Endothelial cell of umbilical vein (primary cell): ENCODE results near the gene UFD1. TPM values are rescaled to one million over a fixed set of nuclear protein-coding genes. Genes with fewer than 3 reads are reported as not detected.

ENCODE experiments used
- BruUV-seq: library from RNA; stranded (reverse); fragments of 400-500 nt; replicated peaks from 2 replicates; lab custom pipeline; 2021; lab: Mats Ljungman, UMichigan
- CTCF ChIA-PET: fragments of 300-600, 350-600 bp; sonication (Branson Sonifier 250); formaldehyde crosslinking; loops from one replicate; lab custom pipeline; 2021; ENCODE audit warnings: antibody characterized with exemption, inconsistent platforms; lab: Charles Lee
- POLR2A ChIA-PET: fragments of 300-600, 350-600 bp; sonication (Branson Sonifier 250); formaldehyde crosslinking; loops from one replicate; lab custom pipeline; 2021; ENCODE audit warnings: antibody characterized with exemption, inconsistent platforms; lab: Charles Lee
- DNase-seq: peaks from one replicate; pipeline ENCODE4 v3.0.0-alpha.2; 2011; ENCODE audit warnings: low read depth, low spot score
- FAIRE-seq: peaks from 2 replicates; lab custom pipeline; 2011; peaks lifted over from hg19 to GRCh38; lab: Jason Lieb, UNC
- H2AFZ ChIP-seq: 2 replicates; pipeline ENCODE4 v1.6.0; 2012; ENCODE audit warnings: low read depth, low read length, control low read depth, inconsistent platforms
- H3K27ac ChIP-seq: 2 replicates; pipeline ENCODE4 v1.5.1; 2011; ENCODE audit warnings: low read depth, mild to moderate bottlenecking, control low read depth, low read length, moderate library complexity; ENCODE audit not compliant: insufficient read depth
- H3K27me3 ChIP-seq, 2 experiments: 2 replicates each; pipeline versions ENCODE4 v1.6.0 to v1.6.1; 2011; ENCODE audit warnings: low read length in 2 of 2, mixed read lengths in 1 of 2; ENCODE audit not compliant: control insufficient read depth in 2 of 2, insufficient read depth in 2 of 2
- H3K36me3 ChIP-seq, 2 experiments: 2 replicates in 1 of 2; 3 replicates in 1 of 2; pipeline ENCODE4 v1.5.1; 2011; ENCODE audit warnings: low read length in 2 of 2, mild to moderate bottlenecking in 1 of 2, moderate library complexity in 1 of 2; ENCODE audit not compliant: control insufficient read depth in 2 of 2, insufficient read depth in 2 of 2; ENCODE audit errors: extremely low read depth in 1 of 2
- H3K4me1 ChIP-seq: 3 replicates; pipeline ENCODE4 v1.5.1; 2011; ENCODE audit warnings: mild to moderate bottlenecking, low read length; ENCODE audit not compliant: control insufficient read depth, insufficient read depth; ENCODE audit errors: extremely low read depth
- H3K4me2 ChIP-seq: 2 replicates; pipeline ENCODE4 v1.6.1; 2011; ENCODE audit warnings: low read length, control low read depth, mixed read lengths; ENCODE audit not compliant: insufficient read depth
- H3K4me3 ChIP-seq, 3 experiments: fragments of 200-600 bp in 1 of 3; sonication (generic), shearing (Covaris generic) in 1 of 3; replicated peaks in 1 of 3; 2 replicates each; pipeline ENCODE4 v1.5.1; 2011 to 2016; ENCODE audit warnings: control low read depth in 3 of 3, low read length in 3 of 3, mild to moderate bottlenecking in 2 of 3, inconsistent platforms in 1 of 3, low read depth in 1 of 3, moderate library complexity in 1 of 3; ENCODE audit not compliant: insufficient read depth in 1 of 3
- H3K79me2 ChIP-seq: 2 replicates; pipeline ENCODE4 v1.6.0; 2012; ENCODE audit warnings: low read length, inconsistent platforms; ENCODE audit not compliant: control insufficient read depth, insufficient read depth
- H3K9ac ChIP-seq: replicated peaks from 2 replicates; pipeline ENCODE3; 2011; ENCODE audit warnings: low read length, control low read depth; ENCODE audit not compliant: insufficient read depth; ENCODE audit errors: extremely low read depth
- H3K9me1 ChIP-seq: replicated peaks from 3 replicates; pipeline ENCODE4 v1.6.0; 2011; ENCODE audit warnings: mild to moderate bottlenecking, low read length; ENCODE audit not compliant: control insufficient read depth, insufficient read depth; ENCODE audit errors: extremely low read depth
- H3K9me3 ChIP-seq: replicated peaks from 2 replicates; pipeline ENCODE4 v1.5.1; 2012; ENCODE audit warnings: low read length, inconsistent platforms; ENCODE audit not compliant: control insufficient read depth, insufficient read depth
- H4K20me1 ChIP-seq: replicated peaks from 2 replicates; pipeline ENCODE3; 2011; ENCODE audit warnings: mild to moderate bottlenecking, low read length; ENCODE audit not compliant: control insufficient read depth, insufficient read depth; ENCODE audit errors: extremely low read depth
- EZH2 ChIP-seq: IDR thresholded peaks from 2 replicates; pipeline ENCODE4 v1.6.1; 2012; ENCODE audit warnings: borderline replicate concordance, low read depth, mild to moderate bottlenecking, moderate library complexity, low read length, inconsistent platforms; ENCODE audit not compliant: severe bottlenecking
- FOS ChIP-seq: IDR thresholded peaks from 2 replicates; pipeline ENCODE4 v1.6.1; 2011; ENCODE audit warnings: mild to moderate bottlenecking, low read length, moderate library complexity, borderline replicate concordance; ENCODE audit not compliant: insufficient read depth
- GATA2 ChIP-seq: IDR thresholded peaks from 2 replicates; pipeline ENCODE4 v1.7.0; 2011; ENCODE audit warnings: low read depth, mild to moderate bottlenecking, moderate library complexity, mixed read lengths, low read length; ENCODE audit not compliant: insufficient read length, insufficient read depth
- JUN ChIP-seq: IDR thresholded peaks from 2 replicates; pipeline ENCODE4 v1.6.1; 2011; ENCODE audit warnings: borderline replicate concordance, low read depth; ENCODE audit not compliant: insufficient read length, insufficient read depth
- MYC ChIP-seq: IDR thresholded peaks from one replicate; pipeline ENCODE4 v1.6.1; 2011; ENCODE audit warnings: mild to moderate bottlenecking, low read depth, low read length
- POLR2A ChIP-seq: IDR thresholded peaks from 2 replicates; pipeline ENCODE4 v1.6.1; 2012; ENCODE audit warnings: low read depth, mild to moderate bottlenecking, control low read depth, low read length
- POLR2AphosphoS5 ChIP-seq: IDR thresholded peaks from 2 replicates; pipeline ENCODE4 v1.6.1; 2012; ENCODE audit warnings: low read depth, mild to moderate bottlenecking, control low read depth, low read length, moderate library complexity; ENCODE audit not compliant: insufficient read depth
- dilution Hi-C: fragments of 300-500 bp; cut with MboI; formaldehyde crosslinking; loops from one replicate; pipeline ENCODE4 v1.15.0; 2019; ENCODE audit warnings: low sequenced_read_pairs; ENCODE audit not compliant: extremely low pct_ligation_motif_present
- intact Hi-C: fragments of 100-400 bp; cut with micrococcal nuclease; formaldehyde crosslinking; loops from one replicate; pipeline ENCODE4 v1.10.0; 2022
- polyA plus RNA-seq, 4 experiments: library from polyadenylated mRNA; depleted of rRNA in 3 of 4; stranded (reverse) in 3 of 4; unstranded in 1 of 4; fragments of >200 nt; gene quantifications; 2 replicates each; pipeline versions ENCODE4 v1.2.1 to v1.2.3, GENCODE V29; 2011 to 2012; ENCODE audit warnings: missing spikeins in 1 of 4
- total RNA-seq: library from RNA; stranded (reverse); gene quantifications from 2 replicates; pipeline ENCODE4 v1.2.3, GENCODE V29; 2021
- TF ChIP-seq, protein P1 (sequence below): IDR thresholded peaks from 2 replicates; pipeline ENCODE4 v1.6.1; 2011; ENCODE audit not compliant: insufficient read depth, insufficient read length
- TF ChIP-seq, protein P2 (sequence below), 2 donors: IDR thresholded peaks; 1 replicate in 1 of 2; 2 replicates in 1 of 2; pipeline ENCODE4 v1.5.1; 2011; ENCODE audit warnings: low read length in 2 of 2, mild to moderate bottlenecking in 2 of 2, moderate library complexity in 2 of 2, control low read depth in 1 of 2, inconsistent platforms in 1 of 2, low read depth in 1 of 2; ENCODE audit not compliant: insufficient read depth in 1 of 2; ENCODE audit errors: extremely low read depth in 1 of 2

The UFD1 gene
- total and polyA plus RNA-seq, 2 donors (not counting 3 experiments of a cell fraction or from before 2014, with no cell fraction given): 127 to 228 TPM

DNA sequence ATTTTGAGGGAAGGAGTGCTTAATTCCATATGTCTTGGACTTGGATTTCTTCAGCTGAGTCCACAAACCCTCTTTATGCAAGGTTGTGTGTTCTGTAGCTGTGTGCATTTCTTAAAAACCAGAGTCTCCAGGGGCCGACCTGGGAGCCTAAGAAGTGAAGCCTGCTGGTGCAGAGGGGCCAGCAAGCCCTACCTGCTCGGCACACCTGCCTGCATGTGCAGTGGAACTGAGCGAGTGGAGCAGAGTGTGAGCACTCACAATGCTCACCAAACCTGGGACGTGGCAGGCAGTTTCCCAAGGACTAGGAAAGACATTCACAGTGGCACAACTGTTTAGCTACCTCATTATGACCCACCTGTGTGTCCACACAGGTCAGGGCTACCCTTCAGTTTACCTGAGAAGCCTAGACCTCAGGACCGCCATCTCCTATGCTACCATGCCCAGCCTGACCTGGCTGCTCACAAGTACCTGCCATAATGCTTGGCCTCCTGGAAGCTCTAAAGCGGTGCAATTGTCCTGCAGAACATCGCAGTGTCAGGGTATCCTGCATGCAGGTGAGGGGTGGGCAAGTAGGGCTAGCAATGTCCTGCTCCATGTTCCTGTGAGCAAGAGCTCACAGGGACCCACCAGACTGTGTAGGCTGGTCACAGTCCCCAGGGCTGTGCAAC, 35.3 kb downstream of the UFD1 start:
- ChIA-PET CTCF (interaction anchor here (1.6 to 1.7 kb wide), 2 partner anchors 12 to 34 kb away, joined by 4 read pairs; partner anchors contain the start of genes HIRA and MRPL40), POLR2A (interaction anchor here (1.8 kb wide), 1 partner anchor 12 kb away, joined by 6 read pairs; the partner anchor contains the start of genes HIRA and MRPL40)
- H3K36me3 ChIP-seq: peaks cover 0 to 12% of the 10 kb centered on the region in 2 experiments
- no peak for FAIRE-seq
- no peak overlapping the region for H3K4me2 ChIP-seq
- no peak overlapping the region for H3K4me3 ChIP-seq
- intact Hi-C loops (no loop called here), dilution Hi-C loops (no loop called here)
- no peaks in the 10 kb centered on the region for H3K9me3 ChIP-seq
- no TSS peak for BruUV-seq
- TF ChIP-seq, protein P1, sequence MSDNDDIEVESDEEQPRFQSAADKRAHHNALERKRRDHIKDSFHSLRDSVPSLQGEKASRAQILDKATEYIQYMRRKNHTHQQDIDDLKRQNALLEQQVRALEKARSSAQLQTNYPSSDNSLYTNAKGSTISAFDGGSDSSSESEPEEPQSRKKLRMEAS: no peak
- TF ChIP-seq FOS: no peak
- TF ChIP-seq GATA2: no peak
- TF ChIP-seq, protein P2, sequence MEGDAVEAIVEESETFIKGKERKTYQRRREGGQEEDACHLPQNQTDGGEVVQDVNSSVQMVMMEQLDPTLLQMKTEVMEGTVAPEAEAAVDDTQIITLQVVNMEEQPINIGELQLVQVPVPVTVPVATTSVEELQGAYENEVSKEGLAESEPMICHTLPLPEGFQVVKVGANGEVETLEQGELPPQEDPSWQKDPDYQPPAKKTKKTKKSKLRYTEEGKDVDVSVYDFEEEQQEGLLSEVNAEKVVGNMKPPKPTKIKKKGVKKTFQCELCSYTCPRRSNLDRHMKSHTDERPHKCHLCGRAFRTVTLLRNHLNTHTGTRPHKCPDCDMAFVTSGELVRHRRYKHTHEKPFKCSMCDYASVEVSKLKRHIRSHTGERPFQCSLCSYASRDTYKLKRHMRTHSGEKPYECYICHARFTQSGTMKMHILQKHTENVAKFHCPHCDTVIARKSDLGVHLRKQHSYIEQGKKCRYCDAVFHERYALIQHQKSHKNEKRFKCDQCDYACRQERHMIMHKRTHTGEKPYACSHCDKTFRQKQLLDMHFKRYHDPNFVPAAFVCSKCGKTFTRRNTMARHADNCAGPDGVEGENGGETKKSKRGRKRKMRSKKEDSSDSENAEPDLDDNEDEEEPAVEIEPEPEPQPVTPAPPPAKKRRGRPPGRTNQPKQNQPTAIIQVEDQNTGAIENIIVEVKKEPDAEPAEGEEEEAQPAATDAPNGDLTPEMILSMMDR (IDR thresholded peaks at IDR 0.05; ENCODE audit: extremely low read depth in 1 of 2, insufficient read depth in 1 of 2, low read depth in 1 of 2, low read length in 2 of 2): no peak
- no peak for TF ChIP-seq JUN
- no peak for TF ChIP-seq MYC
- no peak for TF ChIP-seq EZH2
- TF ChIP-seq POLR2AphosphoS5: no peak
- no peak for TF ChIP-seq POLR2A
- no peaks in the 10 kb centered on the region for H3K27me3 ChIP-seq
- no peak for DNase-seq
- H3K9ac ChIP-seq: no peak overlapping the region
- no peaks in the 10 kb centered on the region for H4K20me1 ChIP-seq
- no peaks in the 10 kb centered on the region for H3K9me1 ChIP-seq
- no peak overlapping the region for H2AFZ ChIP-seq
- H3K4me1 ChIP-seq: peaks cover 11% of the 10 kb centered on the region
- peaks cover 56% of the 10 kb centered on the region for H3K79me2 ChIP-seq
- H3K27ac ChIP-seq: no peak overlapping the region
